ENCODE data around the gene SLC9A2. TPM values are rescaled to one million over a fixed set of nuclear protein-coding genes. Genes with fewer than 3 reads are reported as not detected.

Gene SLC9A2, protein sequence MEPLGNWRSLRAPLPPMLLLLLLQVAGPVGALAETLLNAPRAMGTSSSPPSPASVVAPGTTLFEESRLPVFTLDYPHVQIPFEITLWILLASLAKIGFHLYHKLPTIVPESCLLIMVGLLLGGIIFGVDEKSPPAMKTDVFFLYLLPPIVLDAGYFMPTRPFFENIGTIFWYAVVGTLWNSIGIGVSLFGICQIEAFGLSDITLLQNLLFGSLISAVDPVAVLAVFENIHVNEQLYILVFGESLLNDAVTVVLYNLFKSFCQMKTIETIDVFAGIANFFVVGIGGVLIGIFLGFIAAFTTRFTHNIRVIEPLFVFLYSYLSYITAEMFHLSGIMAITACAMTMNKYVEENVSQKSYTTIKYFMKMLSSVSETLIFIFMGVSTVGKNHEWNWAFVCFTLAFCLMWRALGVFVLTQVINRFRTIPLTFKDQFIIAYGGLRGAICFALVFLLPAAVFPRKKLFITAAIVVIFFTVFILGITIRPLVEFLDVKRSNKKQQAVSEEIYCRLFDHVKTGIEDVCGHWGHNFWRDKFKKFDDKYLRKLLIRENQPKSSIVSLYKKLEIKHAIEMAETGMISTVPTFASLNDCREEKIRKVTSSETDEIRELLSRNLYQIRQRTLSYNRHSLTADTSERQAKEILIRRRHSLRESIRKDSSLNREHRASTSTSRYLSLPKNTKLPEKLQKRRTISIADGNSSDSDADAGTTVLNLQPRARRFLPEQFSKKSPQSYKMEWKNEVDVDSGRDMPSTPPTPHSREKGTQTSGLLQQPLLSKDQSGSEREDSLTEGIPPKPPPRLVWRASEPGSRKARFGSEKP
- not detected in 2 replicates for total RNA-seq

DNA sequence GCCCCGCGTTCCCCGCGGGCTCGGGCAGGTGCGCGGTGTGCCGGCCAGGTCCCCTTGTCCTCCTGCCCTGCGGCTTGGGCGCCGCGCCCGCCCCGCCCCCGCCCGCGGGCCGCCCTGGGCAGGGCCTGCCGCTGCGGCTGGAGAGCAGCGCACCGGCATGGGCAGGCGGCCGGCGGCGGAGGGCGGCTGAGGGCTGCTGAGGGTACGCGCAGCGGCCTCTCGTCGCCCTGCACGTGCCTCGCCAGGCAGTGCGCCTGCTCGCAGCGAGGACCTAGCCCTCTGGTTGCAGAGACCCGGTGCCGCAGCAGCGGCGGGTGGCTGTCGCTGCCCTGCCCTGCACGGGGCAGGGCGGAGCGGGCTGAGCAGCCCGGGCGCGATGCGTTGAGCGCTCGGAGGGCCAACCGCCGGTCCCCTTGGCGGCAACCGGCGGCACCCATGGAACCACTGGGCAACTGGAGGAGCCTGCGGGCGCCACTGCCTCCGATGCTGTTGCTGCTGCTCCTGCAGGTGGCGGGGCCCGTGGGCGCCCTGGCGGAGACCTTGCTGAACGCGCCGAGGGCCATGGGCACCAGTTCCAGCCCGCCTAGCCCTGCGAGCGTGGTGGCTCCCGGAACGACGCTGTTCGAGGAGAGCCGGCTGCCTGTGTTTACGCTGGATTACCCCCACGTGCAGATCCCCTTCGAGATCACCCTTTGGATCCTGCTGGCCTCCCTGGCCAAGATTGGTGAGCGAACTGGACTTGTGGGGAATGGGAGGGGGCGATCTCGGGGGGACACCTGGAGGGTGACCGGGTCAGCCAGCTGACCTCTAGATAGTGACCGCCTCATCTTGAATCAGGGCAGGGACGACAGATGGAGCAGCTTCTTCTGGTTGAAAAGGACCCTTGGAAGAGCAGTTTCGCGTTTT is at the start of gene SLC9A2:
Gene SLC9A2, plus strand, starts transcription at position 140 of the 906 bp plus-strand sequence. Its CDS starts 296 bp downstream, at position 436.

Other genes with a start within 250 kb of the SLC9A2 start
- gene IL18RAP, start 196.4 kb upstream of the SLC9A2 start, total RNA-seq, result 0.07 TPM in 1 of 2 replicates, not detected in the other
- 0.03 TPM in 1 of 2 replicates, not detected in the other for gene SLC9A4, start 146.3 kb upstream of the SLC9A2 start, total RNA-seq
- gene TMEM182, start 142.5 kb downstream of the SLC9A2 start, total RNA-seq, result 3.6 and 3.7 TPM in 2 replicates

All from smooth muscle cell of the pulmonary artery (primary cell).